Jurkat, Clone E6-1 (cell line): ENCODE results near the gene EIF5.
"Not testable (repeated sequence)": the region's sequence is repeated elsewhere in the genome, so short reads cannot be mapped to it uniquely, and the experiment has no call there.

ENCODE experiments used
- DNase-seq: peaks from one replicate; pipeline ENCODE4 v3.0.0-alpha.2; 2011; ENCODE audit warnings: low read depth, low spot score
- H3K4me3 ChIP-seq: 2 replicates; pipeline ENCODE4 v1.5.1; 2011; ENCODE audit warnings: mild to moderate bottlenecking, low read length, control low read depth, moderate library complexity

EIF5 gene

GRCh38 chr14:103357552-103357951 is 23.5 kb downstream of the EIF5 start:
- not testable (repeated sequence) for H3K4me3 ChIP-seq, DNase-seq

- DNase-seq: no peak
- H3K4me3 ChIP-seq: no peak overlapping the region
These were observed 26.5 kb downstream of the EIF5 start for GRCh38 chr14:103360548-103360947.

- H3K4me3 ChIP-seq: no peak overlapping the region
- no peak for DNase-seq
These were observed 27.8 kb downstream of the EIF5 start for GRCh38 chr14:103361867-103362266.

GRCh38 chr14:103362780-103363179 is 28.7 kb downstream of the EIF5 start:
- no peak for DNase-seq
- no peak overlapping the region for H3K4me3 ChIP-seq

- no peak for DNase-seq
- H3K4me3 ChIP-seq: no peak overlapping the region
These were observed 32.7 kb downstream of the EIF5 start for GRCh38 chr14:103366741-103367140.

- no peak overlapping the region for H3K4me3 ChIP-seq
- DNase-seq: no peak
These were observed 34.0 kb downstream of the EIF5 start for GRCh38 chr14:103367995-103368394.

GRCh38 chr14:103370087-103370486 is 36.0 kb downstream of the EIF5 start:
- DNase-seq: no peak
- no peak overlapping the region for H3K4me3 ChIP-seq

GRCh38 chr14:103372017-103372416 is 38.0 kb downstream of the EIF5 start:
- DNase-seq: no peak
- no peak overlapping the region for H3K4me3 ChIP-seq

GRCh38 chr14:103372552-103373304 is 38.7 kb downstream of the EIF5 start:
- no peak for DNase-seq
- no peak overlapping the region for H3K4me3 ChIP-seq

GRCh38 chr14:103374121-103374520 is 40.1 kb downstream of the EIF5 start:
- DNase-seq: no peak
- H3K4me3 ChIP-seq: no peak overlapping the region

- no peak overlapping the region for H3K4me3 ChIP-seq
- DNase-seq: no peak
These were observed 43.5 kb downstream of the EIF5 start for GRCh38 chr14:103377522-103378037.

- DNase-seq: no peak
- H3K4me3 ChIP-seq: no peak overlapping the region
These were observed 44.2 kb downstream of the EIF5 start for GRCh38 chr14:103378038-103378854.

- no peak overlapping the region for H3K4me3 ChIP-seq
- DNase-seq: no peak
These were observed 46.8 kb downstream of the EIF5 start for GRCh38 chr14:103380719-103381377.

- H3K4me3 ChIP-seq: no peak overlapping the region
- no peak for DNase-seq
These were observed 48.3 kb downstream of the EIF5 start for GRCh38 chr14:103382376-103382775.

GRCh38 chr14:103384450-103385151 is 50.6 kb downstream of the EIF5 start:
- peak overlapping the region; percentile 95 for H3K4me3 ChIP-seq
- no peak for DNase-seq

- DNase-seq: peak; percentile 89
- H3K4me3 ChIP-seq: peak within 1 kb of the TSS; percentile 95
These were observed 51.3 kb downstream of the EIF5 start, which contains the start of gene MARK3 for GRCh38 chr14:103385152-103385928. TSS of gene MARK3 (plus strand) at chr14:103385415. CDS start at chr14:103386030, 615 bp downstream.

- peak overlapping the region; percentile 95 for H3K4me3 ChIP-seq
- DNase-seq: no peak
These were observed 52.1 kb downstream of the EIF5 start for GRCh38 chr14:103385929-103386712.
